Transverse colon (tissue), 4 donors: ENCODE measurements around the gene HFM1.

Source experiments
- CTCF ChIP-seq, 5 experiments: fragments of 200-600 bp in 3 of 5; fragments of 450-650 bp in 2 of 5; sonication (generic) in 3 of 5; IDR thresholded peaks; 1 replicate in 2 of 5; 2 replicates in 3 of 5; pipeline ENCODE4 v1.5.1; 2016 to 2017; ENCODE audit warnings: antibody characterized with exemption in 5 of 5, inconsistent platforms in 3 of 5, mild to moderate bottlenecking in 2 of 5, moderate library complexity in 1 of 5
- POLR2A ChIP-seq: fragments of 450-650 bp; IDR thresholded peaks from one replicate; pipeline ENCODE4 v1.6.1; 2016; ENCODE audit warnings: antibody characterized with exemption, mild to moderate bottlenecking, moderate library complexity
- POLR2AphosphoS5 ChIP-seq, 3 donors: sonication (generic); formaldehyde crosslinking; IDR thresholded peaks; one replicate each; pipeline ENCODE4 v1.6.1; 2016; ENCODE audit warnings: antibody characterized with exemption in 3 of 3

GRCh38 chr1:91349524-91349923 is 55.1 kb downstream of the HFM1 start:
- no peak for TF ChIP-seq CTCF (IDR thresholded peaks at IDR 0.05)
- TF ChIP-seq POLR2A = no peak
- no peak for TF ChIP-seq POLR2AphosphoS5 (IDR thresholded peaks at IDR 0.05)
